Stimulated activated CD4-positive, alpha-beta T cell treated with anti-CD3 and anti-CD28 coated beads, Interleukin-12 subunit alpha, Interleukin-12 subunit beta, amount 100 ng/mL, for 4 hours (primary cell): Measurements from ENCODE around the gene ANKRD33B.
A peak's percentile ranks its signal among the peaks of the same experiment; 100 is the strongest.

ENCODE experiments used
- DNase-seq: peaks from one replicate; pipeline ENCODE4 v3.0.0-alpha.2; 2020

The ANKRD33B gene

GRCh38 chr5:10681731-10682679 is 118.1 kb downstream of the ANKRD33B start:
- no peak for DNase-seq

DNA sequence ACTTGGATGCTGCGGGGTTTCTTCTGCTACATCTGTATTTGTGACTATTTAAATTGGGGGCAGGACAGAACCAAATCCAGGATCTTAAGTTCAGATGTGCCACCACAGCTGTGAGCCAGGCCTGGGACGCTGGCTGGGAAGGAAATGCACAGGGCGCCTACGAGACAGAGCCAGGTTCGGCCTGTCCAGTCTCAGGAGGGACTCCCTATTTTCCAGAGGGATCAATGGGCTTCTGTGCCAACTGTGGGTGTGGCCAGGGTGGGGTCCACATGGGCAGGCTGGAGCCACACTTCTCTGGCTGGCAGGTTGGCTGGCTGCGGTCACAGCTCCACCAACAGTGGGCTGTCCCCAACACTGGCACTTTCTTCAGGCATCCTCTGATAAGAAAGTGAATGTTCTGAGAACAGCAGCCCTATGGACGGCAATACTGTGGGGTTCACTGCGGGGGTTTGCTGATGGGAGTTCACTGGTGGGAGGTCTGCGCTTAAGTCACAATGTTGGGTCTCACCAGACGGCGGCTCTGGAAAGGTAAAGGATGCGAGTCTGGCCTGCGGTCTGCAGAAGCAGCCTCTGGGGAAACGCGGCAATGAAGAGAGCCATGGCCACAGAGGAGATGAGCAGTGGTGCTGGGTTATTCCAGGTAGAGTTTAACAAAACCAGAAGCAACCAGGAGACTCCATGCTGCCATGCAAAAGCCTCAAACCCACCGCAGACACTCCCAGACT is 119.1 kb downstream of the ANKRD33B start:
- no peak for DNase-seq

- DNase-seq, result no peak
These were observed 120.6 kb downstream of the ANKRD33B start for GRCh38 chr5:10684303-10685086.

GRCh38 chr5:10685115-10685521 is 121.2 kb downstream of the ANKRD33B start:
- DNase-seq, result no peak

DNA sequence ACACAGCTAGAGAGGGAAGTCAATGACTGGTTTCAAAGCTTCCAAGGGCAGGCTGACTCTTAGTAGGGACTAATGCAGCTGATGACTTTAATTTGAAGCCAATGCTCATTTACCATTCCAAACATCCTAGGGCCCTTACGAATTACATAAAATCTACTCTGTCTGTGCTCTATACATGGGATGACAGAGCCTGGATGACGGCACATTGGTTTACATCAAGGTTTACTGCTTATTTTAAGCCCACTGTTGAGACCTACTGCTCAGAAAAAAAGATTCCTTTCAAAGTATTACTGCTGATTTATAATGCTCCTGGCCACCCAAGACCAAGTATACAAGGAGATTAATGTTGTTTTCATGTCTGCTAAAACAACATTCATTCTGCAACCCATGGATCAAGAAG is 123.0 kb downstream of the ANKRD33B start:
- DNase-seq, result no peak

- no peak for DNase-seq
These were observed 124.8 kb downstream of the ANKRD33B start for GRCh38 chr5:10688651-10689171.

DNA sequence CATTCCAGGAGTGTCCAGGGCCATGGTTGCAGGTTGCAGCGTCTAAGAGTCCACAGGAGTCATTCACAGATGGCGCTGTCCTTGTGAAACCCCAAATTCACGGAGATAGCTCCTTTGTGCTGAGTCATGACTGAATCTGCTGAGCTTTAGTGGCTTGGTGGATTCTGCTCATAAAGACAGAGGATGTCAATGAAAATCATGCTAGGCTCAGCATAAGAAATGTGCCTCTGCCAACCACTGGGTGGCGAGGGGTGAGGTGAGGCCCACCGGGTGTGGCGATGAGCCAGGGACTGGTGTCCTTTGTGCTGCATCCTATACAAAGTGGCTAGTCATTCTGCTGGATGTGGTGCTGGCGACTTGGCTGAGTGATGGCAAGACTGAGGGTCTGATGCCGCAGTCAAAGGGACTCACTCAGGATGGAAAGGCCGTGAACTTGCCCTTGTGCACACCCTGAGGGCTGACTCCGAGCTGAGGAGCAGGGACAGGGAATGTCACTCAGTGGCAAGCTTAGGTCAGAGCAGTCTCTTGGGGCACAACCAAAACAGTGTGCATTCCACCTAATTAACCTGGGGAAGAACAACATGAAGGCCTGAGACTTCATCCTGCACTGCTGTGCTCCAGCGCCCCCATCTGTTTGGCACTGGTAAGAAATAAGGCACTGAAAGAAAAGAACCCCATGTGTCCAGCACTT is 125.7 kb downstream of the ANKRD33B start:
- DNase-seq, result no peak

- DNase-seq, result no peak
These were observed 126.9 kb downstream of the ANKRD33B start for GRCh38 chr5:10690460-10691440.

DNA sequence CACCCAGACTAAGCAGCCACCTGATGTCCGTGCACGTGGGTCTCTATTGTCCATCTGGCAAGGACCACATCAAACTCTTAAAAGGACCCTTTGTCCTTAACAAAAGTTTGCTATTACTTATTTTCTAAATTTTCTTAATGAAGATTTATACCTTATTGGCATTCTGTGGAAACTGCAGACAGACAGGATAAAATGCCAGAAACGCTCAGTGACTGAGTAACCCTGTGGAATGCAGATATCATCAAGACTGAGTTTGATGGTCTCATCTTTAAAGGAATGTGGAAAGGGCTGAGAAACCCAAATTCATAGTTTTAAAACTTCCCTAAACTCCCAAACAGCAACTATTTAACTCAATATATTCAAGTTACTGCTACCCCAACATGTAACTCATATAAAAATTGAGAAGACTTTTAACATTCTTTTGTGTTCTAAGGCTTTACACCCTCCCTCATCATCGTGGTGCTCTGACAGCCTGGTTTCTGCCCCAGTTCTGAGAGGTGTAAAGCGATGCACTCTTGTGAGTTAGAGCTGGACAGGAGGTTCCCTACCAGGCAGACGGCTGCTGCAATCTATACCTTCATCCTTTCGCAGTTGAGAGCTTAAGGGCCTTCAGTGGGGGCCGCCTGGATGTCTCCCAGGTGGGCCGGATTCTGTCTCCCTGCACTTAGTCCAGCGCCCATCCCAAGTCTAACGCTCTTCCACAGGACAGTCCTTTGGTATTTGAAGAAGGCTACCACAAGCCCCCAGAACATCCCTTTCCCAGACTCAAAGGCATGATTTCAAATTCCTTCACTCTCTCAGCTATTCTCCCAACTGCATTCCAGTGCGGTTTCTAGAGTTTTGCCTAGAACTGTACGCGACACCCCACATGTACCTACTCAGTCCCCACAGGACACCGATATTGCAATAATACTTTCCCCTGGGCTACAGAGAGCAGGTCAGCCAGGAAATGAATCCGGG is 128.2 kb downstream of the ANKRD33B start:
- no peak for DNase-seq

DNA sequence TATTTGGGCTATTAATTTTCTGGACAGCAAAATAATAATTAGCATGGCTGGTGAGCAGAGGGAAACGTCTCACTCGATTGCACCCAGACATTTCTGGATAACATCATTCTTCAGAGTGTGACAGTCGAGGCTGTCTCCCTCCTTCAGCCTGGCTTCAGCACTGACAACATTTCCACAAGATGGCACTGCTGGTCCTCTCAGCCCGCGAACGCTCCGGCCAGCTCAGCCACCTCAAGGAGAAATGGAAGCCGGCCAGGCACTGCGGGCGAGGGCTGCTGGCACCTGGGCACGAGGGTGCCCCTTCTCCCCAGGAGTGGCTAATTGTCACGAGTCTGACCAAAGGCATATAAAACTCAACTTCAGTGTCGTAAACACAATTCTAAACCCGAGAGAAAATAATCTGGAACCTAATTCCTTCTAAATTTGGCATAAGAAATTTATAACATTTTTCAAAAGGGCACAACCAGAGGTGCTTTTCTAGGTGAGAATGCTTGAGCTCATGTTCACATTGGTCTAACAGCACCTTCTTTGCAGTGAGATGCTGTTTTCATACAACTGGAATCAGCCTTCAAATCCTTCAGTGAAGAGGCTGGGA is 131.3 kb downstream of the ANKRD33B start:
- DNase-seq, result peak; percentile 7

GRCh38 chr5:10695759-10696543 is 132.1 kb downstream of the ANKRD33B start:
- DNase-seq, result no peak

GRCh38 chr5:10699281-10699874 is 135.5 kb downstream of the ANKRD33B start:
- no peak for DNase-seq

DNA sequence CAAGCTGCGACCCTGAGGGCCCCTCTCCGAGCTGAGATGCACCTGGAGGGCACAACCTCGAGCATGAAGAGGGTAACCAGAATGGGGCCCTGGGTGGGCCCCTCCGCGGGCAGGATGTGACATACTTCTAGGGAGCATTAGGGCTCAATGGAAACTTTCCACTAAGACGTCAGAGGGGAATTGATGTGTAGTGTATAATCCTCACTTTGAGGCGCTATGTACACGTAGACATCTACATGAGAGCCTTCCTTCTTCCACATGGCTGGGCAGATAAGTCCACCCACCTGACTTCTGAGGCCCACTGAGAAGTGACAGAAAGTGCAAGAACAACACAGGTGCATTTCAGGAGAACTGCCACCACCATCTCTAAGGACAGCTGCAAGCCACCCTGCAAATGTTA is 136.1 kb downstream of the ANKRD33B start:
- no peak for DNase-seq

- DNase-seq, result no peak
These were observed 136.6 kb downstream of the ANKRD33B start for GRCh38 chr5:10700516-10700915.

DNA sequence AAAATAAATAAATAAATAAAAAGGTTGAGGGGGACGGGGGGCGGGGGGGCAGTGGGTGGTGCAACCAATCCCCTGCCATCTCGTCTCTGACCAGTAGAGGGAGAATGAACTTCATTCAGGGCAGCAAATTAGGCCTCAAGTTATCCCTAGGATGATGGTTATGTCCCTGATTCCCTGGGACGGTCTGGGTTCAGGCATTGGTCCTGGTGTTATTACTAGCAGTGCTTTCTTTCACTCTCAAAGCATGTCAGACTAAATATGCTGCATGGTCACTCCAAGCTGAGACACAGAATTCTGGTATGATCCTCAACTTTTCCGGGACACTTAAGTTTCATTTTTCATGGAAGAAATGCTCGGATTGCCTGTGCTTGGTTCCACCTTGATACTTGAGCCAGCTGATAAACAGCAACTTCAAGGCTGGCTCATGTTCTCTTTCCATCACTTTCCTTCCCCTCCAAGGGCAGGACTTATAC is 137.7 kb downstream of the ANKRD33B start:
- peak; percentile 16 for DNase-seq

DNA sequence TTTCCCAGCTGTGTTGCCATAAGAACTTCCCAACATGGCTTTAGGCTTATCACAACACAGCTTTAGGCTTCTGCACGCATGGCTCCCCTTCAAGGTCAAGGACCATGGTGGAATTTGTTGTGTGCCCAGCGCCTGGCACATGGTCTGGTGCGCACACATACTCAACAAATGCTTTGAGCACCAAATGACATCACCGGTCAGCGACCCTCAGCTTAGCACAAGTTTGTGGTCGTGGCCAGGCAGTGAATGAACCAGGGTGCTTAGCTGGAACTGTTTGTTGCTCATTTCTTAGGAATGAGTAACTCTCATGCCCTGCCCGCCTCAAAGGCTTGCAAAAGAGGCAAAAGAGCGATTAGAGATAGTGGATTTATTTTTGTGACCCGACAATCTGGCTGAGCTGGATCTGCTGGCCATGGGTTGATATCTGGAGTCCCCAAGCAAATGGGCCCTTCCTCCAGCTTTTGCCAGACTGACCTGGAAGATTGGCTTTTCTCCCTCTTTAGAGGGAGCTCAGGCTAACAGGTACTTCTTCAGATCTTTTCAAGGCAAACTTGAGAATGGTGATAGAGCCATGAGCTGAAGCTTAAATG is 138.3 kb downstream of the ANKRD33B start:
- DNase-seq, result no peak

GRCh38 chr5:10702911-10703491 is 139.1 kb downstream of the ANKRD33B start:
- no peak for DNase-seq
